ENCODE results near the gene IMPA2. TPM values are rescaled to one million over a fixed set of nuclear protein-coding genes. Genes with fewer than 3 reads are reported as not detected.
"Not testable (repeated sequence)": the region's sequence is repeated elsewhere in the genome, so short reads cannot be mapped to it uniquely, and the experiment has no call there.

IMPA2 gene
- total and polyA plus RNA-seq, 7 donors, result 61.4 to 342 (median 196) TPM

- no peak overlapping the region for H3K27ac ChIP-seq
- intact Hi-C loops (cut with DNase I), result no loop called here
Measured at GRCh38 chr18:11953113-11953512, 28.2 kb upstream of the IMPA2 start.

GRCh38 chr18:11955239-11956029, 25.9 kb upstream of the IMPA2 start:
- H3K27ac ChIP-seq, result peak overlapping the region; percentile 37
- peaks cover 3% of the 10 kb centered on the region for H3K4me1 ChIP-seq
- H3K36me3 ChIP-seq (ENCODE audit: insufficient read depth in 1 of 2, low read depth in 1 of 2), result no peaks in the 10 kb centered on the region
- DNase-seq, result peak; percentile 70 to 76
- 43 to 55% (median 45%) methylated on average over 8 of the region's 8 CpGs for WGBS, 3 donors
- no peak overlapping the region for H3K4me3 ChIP-seq
- no peaks in the 10 kb centered on the region for H3K9me3 ChIP-seq
- intact Hi-C loops (cut with DNase I), result no loop called here
- TF ChIP-seq, protein P1, sequence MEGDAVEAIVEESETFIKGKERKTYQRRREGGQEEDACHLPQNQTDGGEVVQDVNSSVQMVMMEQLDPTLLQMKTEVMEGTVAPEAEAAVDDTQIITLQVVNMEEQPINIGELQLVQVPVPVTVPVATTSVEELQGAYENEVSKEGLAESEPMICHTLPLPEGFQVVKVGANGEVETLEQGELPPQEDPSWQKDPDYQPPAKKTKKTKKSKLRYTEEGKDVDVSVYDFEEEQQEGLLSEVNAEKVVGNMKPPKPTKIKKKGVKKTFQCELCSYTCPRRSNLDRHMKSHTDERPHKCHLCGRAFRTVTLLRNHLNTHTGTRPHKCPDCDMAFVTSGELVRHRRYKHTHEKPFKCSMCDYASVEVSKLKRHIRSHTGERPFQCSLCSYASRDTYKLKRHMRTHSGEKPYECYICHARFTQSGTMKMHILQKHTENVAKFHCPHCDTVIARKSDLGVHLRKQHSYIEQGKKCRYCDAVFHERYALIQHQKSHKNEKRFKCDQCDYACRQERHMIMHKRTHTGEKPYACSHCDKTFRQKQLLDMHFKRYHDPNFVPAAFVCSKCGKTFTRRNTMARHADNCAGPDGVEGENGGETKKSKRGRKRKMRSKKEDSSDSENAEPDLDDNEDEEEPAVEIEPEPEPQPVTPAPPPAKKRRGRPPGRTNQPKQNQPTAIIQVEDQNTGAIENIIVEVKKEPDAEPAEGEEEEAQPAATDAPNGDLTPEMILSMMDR (IDR thresholded peaks at IDR 0.05), result no peak
- ATAC-seq, result peak; percentile 49 to 67 (median 54)
- no peaks in the 10 kb centered on the region for H3K27me3 ChIP-seq (ENCODE audit: insufficient read depth in 3 of 3, low read length in 2 of 3)

More at GRCh38 chr18:11953113-11953512, 28.2 kb upstream of the IMPA2 start:
- Histone ChIP-seq H3K4me1 (peaks cover 3% of the 10 kb centered on the region), H3K9me3 (no peaks in the 10 kb centered on the region), H3K27me3 (ENCODE audit: insufficient read depth in 3 of 3, low read length in 2 of 3) (no peaks in the 10 kb centered on the region), H3K36me3 (ENCODE audit: insufficient read depth in 1 of 2, low read depth in 1 of 2) (no peaks in the 10 kb centered on the region), H3K4me3 (no peak overlapping the region)
- ATAC-seq (no peak), DNase-seq (no peak)
- WGBS, 3 donors, result 89 to 92% (median 92%) methylated on average over 5 of the region's 5 CpGs
- TF ChIP-seq, protein P1 (IDR thresholded peaks at IDR 0.05), result no peak

DNA sequence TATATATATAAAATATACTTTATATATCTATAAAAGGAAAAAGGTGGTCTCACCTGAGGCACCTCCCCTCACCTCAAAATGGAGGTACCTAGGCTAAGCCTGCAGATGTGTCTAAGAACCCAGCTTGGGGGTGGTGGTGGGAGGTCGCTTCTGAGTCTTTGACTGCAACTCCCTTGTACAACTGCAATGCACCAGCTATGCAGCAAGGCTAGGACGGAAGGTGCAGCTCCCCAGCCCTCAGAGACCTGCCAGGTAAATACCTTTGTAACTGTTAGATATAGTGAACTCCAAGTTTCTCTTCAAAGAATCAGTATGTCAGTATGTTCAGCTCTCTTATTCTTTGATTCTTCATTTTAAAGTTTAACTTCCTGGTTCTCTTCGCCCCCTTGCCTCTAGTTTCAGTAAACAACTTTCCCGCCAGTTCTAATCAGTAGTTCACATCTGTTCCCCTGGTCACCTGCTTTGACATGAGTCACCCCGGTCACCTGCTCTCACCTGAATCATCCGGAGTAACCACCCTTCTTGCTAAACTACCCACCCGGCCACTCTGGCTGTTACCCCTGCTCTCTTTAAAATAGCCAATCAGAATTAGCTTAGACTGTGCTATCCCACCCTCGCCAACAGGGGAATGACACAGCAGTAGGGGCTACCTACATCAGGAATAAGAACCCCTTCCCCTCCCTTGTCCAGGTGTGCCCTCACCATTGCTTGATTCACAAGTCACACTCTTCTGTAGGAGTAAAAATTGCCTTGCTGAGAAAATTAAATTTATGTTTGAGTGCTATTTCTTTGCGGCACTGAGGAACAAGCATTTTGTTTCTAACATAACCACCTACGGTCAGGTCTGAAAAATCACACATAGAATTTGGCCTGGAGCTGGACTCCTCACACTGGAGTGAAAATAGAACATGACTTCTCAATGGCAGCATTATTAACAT, 24.7 kb upstream of the IMPA2 start:
- H3K9me3 ChIP-seq, result no peaks in the 10 kb centered on the region
- no peaks in the 10 kb centered on the region for H3K4me1 ChIP-seq
- TF ChIP-seq, protein P1 (IDR thresholded peaks at IDR 0.05), result no peak
- H3K36me3 ChIP-seq (ENCODE audit: insufficient read depth in 1 of 2, low read depth in 1 of 2), result no peaks in the 10 kb centered on the region
- no peak overlapping the region for H3K4me3 ChIP-seq
- 97 to 98% (median 97%) methylated on average over 10 of the region's 10 CpGs for WGBS, 3 donors
- DNase-seq (no peak), ATAC-seq (no peak)
- no peaks in the 10 kb centered on the region for H3K27me3 ChIP-seq (ENCODE audit: insufficient read depth in 3 of 3, low read length in 2 of 3)
- intact Hi-C loops (cut with DNase I), result no loop called here
- no peak overlapping the region for H3K27ac ChIP-seq

DNA sequence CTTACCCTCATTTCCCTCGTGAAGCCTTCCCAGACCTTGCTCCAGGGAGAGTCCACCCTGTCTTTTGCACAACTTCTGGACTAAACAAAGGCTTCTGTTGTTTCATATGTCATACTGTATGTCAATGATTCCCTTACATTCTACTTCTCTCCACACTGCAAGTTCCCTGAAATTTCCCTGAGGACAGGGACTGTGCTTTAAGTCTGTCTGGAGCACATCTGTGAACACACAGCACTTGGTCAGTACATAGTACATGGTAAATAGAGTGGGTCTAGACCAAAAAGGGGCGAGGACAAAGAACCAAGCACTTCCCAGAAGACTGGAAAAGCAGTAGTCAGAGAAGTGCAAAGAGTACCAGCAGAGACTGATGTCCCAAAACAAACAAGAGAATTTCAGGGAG, 23.7 kb upstream of the IMPA2 start:
- Histone ChIP-seq H3K9me3 (no peaks in the 10 kb centered on the region), H3K36me3 (ENCODE audit: insufficient read depth in 1 of 2, low read depth in 1 of 2) (no peaks in the 10 kb centered on the region), H3K27ac (no peak overlapping the region), H3K4me1 (no peaks in the 10 kb centered on the region), H3K27me3 (ENCODE audit: insufficient read depth in 3 of 3, low read length in 2 of 3) (no peaks in the 10 kb centered on the region), H3K4me3 (no peak overlapping the region)
- TF ChIP-seq, protein P1 (IDR thresholded peaks at IDR 0.05), result no peak
- ATAC-seq (no peak), DNase-seq (no peak)
- intact Hi-C loops (cut with DNase I), result no loop called here
- WGBS, 3 donors, result 75 to 81% (median 76%) methylated on average over 2 of the region's 2 CpGs

DNA sequence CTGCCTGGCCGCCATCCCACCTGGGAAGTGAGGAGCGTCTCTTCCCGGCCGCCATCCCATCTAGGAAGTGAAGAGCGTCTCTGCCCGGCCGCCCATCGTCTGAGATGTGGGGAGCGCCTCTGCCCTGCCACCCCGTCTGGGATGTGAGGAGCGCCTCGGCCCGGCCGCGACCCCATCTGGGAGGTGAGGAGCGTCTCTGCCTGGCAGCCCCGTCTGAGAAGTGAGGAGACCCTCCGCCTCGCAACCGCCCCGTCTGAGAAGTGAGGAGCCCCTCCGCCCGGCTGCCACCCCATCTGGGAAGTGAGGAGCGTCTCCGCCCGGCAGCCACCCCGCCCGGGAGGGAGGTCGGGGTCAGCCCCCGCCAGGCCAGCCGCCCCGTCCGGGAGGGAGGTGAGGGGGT, 21.7 kb upstream of the IMPA2 start:
- H3K9me3 ChIP-seq; H3K27me3 ChIP-seq (ENCODE audit: insufficient read depth in 3 of 3, low read length in 2 of 3); ATAC-seq; intact Hi-C loops (cut with DNase I); H3K36me3 ChIP-seq (ENCODE audit: insufficient read depth in 1 of 2, low read depth in 1 of 2); H3K4me1 ChIP-seq; H3K27ac ChIP-seq; H3K4me3 ChIP-seq; DNase-seq: not testable (repeated sequence)
- WGBS, 3 donors, result 95 to 96% (median 95%) methylated on average over 29 to 33 of the region's 33 CpGs
